ENCODE measurements around the gene PLPP3.

DNA sequence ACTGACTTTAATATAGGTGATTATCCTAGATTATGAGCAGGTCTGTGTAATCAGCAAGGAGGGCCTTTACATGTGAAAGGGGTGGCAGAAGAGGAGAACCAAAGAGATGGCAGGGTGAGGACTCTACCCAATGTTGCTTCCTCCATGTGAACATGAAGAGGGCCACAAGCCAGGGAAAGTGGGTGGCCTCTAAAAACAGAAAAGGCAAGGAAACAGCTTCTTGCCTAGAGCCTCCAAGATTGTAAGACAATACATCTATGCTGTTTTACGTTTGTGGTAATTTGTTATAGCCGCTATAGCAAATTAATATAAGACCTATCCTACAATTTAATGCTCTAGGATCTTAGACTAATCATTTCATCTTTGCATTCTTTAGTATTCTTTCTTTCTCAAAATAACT is 85.5 kb downstream of the PLPP3 start:
- TF ChIP-seq POLR2A (IDR thresholded peaks at IDR 0.05) (no peak), CTCF (IDR thresholded peaks at IDR 0.05) (no peak)

Data from lower leg skin (tissue), 3 donors.